ES-I3 (cell line): ENCODE measurements around the gene SYCE1.
"Not testable (repeated sequence)": the region's sequence is repeated elsewhere in the genome, so short reads cannot be mapped to it uniquely, and the experiment has no call there.

ENCODE experiments used
- H3K36me3 ChIP-seq: 2 replicates; pipeline ENCODE4 v1.6.1; 2013; ENCODE audit warnings: mild to moderate bottlenecking, low read length, control low read depth, moderate library complexity; ENCODE audit not compliant: insufficient read depth
- H3K4me1 ChIP-seq: 2 replicates; pipeline ENCODE4 v1.6.1; 2013; ENCODE audit warnings: mild to moderate bottlenecking, control low read depth, low read length; ENCODE audit not compliant: insufficient read depth
- H3K9ac ChIP-seq: 2 replicates; pipeline ENCODE4 v1.6.1; 2013; ENCODE audit warnings: low read depth, mild to moderate bottlenecking, low read length, moderate library complexity
- H3K9me3 ChIP-seq: 2 replicates; pipeline ENCODE4 v1.6.1; 2013; ENCODE audit warnings: mild to moderate bottlenecking, low read length, moderate library complexity; ENCODE audit not compliant: control insufficient read depth, insufficient read depth

The SYCE1 gene

GRCh38 chr10:133565441-133566294, at the start of gene SYCE1:
TSS of gene SYCE1 (minus strand) at chr10:133565583. CDS start at chr10:133565529, 54 bp downstream.
- Histone ChIP-seq H3K4me1 (0 out of 2 replicates have a peak, but pooled peaks cover 3% of the 10 kb centered on the region), H3K36me3 (no peaks in the 10 kb centered on the region), H3K9ac (no peak within 1 kb of the TSS), H3K9me3 (peaks cover 6% of the 10 kb centered on the region; the same call in 1 of the 2 replicates)

- Histone ChIP-seq H3K36me3 (no peaks in the 10 kb centered on the region), H3K4me1 (no peaks in the 10 kb centered on the region), H3K9ac (no peak overlapping the region), H3K9me3 (no peaks in the 10 kb centered on the region)
Observed at GRCh38 chr10:133614830-133615580, 49.6 kb upstream of the SYCE1 start.

GRCh38 chr10:133613699-133614098, 48.3 kb upstream of the SYCE1 start:
- Histone ChIP-seq H3K4me1 (no peaks in the 10 kb centered on the region), H3K36me3 (no peaks in the 10 kb centered on the region), H3K9ac (no peak overlapping the region), H3K9me3 (no peaks in the 10 kb centered on the region)

GRCh38 chr10:133611079-133611478, 45.7 kb upstream of the SYCE1 start:
- no peaks in the 10 kb centered on the region for H3K9me3 ChIP-seq
- H3K4me1 ChIP-seq: no peaks in the 10 kb centered on the region
- H3K36me3 ChIP-seq: no peaks in the 10 kb centered on the region

GRCh38 chr10:133608855-133609254, 43.5 kb upstream of the SYCE1 start:
- Histone ChIP-seq H3K36me3 (no peaks in the 10 kb centered on the region), H3K9me3 (no peaks in the 10 kb centered on the region), H3K9ac (no peak overlapping the region), H3K4me1 (no peaks in the 10 kb centered on the region)

More at GRCh38 chr10:133611079-133611478, 45.7 kb upstream of the SYCE1 start:
- H3K9ac ChIP-seq: no peak overlapping the region

GRCh38 chr10:133603434-133603833, 38.1 kb upstream of the SYCE1 start:
- H3K36me3 ChIP-seq, H3K4me1 ChIP-seq, H3K9me3 ChIP-seq, H3K9ac ChIP-seq: not testable (repeated sequence)

GRCh38 chr10:133600657-133601056, 35.3 kb upstream of the SYCE1 start:
- no peaks in the 10 kb centered on the region for H3K9me3 ChIP-seq
- H3K4me1 ChIP-seq: no peaks in the 10 kb centered on the region
- H3K36me3 ChIP-seq: no peaks in the 10 kb centered on the region
- H3K9ac ChIP-seq: no peak overlapping the region

GRCh38 chr10:133599869-133600268, 34.5 kb upstream of the SYCE1 start:
- H3K36me3 ChIP-seq, H3K4me1 ChIP-seq, H3K9me3 ChIP-seq, H3K9ac ChIP-seq: not testable (repeated sequence)

GRCh38 chr10:133592716-133593115, 27.3 kb upstream of the SYCE1 start:
- no peaks in the 10 kb centered on the region for H3K9me3 ChIP-seq
- H3K4me1 ChIP-seq: no peaks in the 10 kb centered on the region
- no peaks in the 10 kb centered on the region for H3K36me3 ChIP-seq
- H3K9ac ChIP-seq: no peak overlapping the region

GRCh38 chr10:133590970-133591359, 25.6 kb upstream of the SYCE1 start:
- H3K9ac ChIP-seq: no peak overlapping the region
- no peaks in the 10 kb centered on the region for H3K4me1 ChIP-seq
- H3K36me3 ChIP-seq: no peaks in the 10 kb centered on the region
- H3K9me3 ChIP-seq: no peaks in the 10 kb centered on the region

- Histone ChIP-seq H3K36me3 (no peaks in the 10 kb centered on the region), H3K9me3 (no peaks in the 10 kb centered on the region), H3K9ac (no peak overlapping the region), H3K4me1 (no peaks in the 10 kb centered on the region)
Observed at GRCh38 chr10:133590226-133590969, 25.0 kb upstream of the SYCE1 start.

GRCh38 chr10:133577037-133577436, 11.7 kb upstream of the SYCE1 start:
- not testable (repeated sequence) for H3K9me3 ChIP-seq, H3K36me3 ChIP-seq, H3K4me1 ChIP-seq, H3K9ac ChIP-seq

GRCh38 chr10:133573460-133573859, 8.1 kb upstream of the SYCE1 start:
- H3K9me3 ChIP-seq, H3K4me1 ChIP-seq, H3K9ac ChIP-seq, H3K36me3 ChIP-seq: not testable (repeated sequence)

- H3K4me1 ChIP-seq, H3K36me3 ChIP-seq, H3K9ac ChIP-seq: not testable (repeated sequence)
- H3K9me3 ChIP-seq: peaks cover 12% of the 10 kb centered on the region
Observed at GRCh38 chr10:133572055-133572454, 6.7 kb upstream of the SYCE1 start.
